GM12872 (cell line): ENCODE results near the gene ZNF618.

Experiments
- CTCF ChIP-seq: IDR thresholded peaks from 3 replicates; pipeline ENCODE4 v1.5.1; 2011; ENCODE audit warnings: low read depth, mild to moderate bottlenecking, low read length, moderate library complexity; ENCODE audit not compliant: insufficient read depth

The ZNF618 gene

GRCh38 chr9:113928269-113928668 is 52.2 kb downstream of the ZNF618 start:
- TF ChIP-seq CTCF: no peak

GRCh38 chr9:113929634-113930389 is 53.7 kb downstream of the ZNF618 start:
- no peak for TF ChIP-seq CTCF

- TF ChIP-seq CTCF: no peak
Measured at GRCh38 chr9:113930390-113930783, 54.3 kb downstream of the ZNF618 start.

GRCh38 chr9:113931140-113931539 is 55.0 kb downstream of the ZNF618 start:
- TF ChIP-seq CTCF: no peak

GRCh38 chr9:113931777-113932176 is 55.7 kb downstream of the ZNF618 start:
- TF ChIP-seq CTCF: no peak

GRCh38 chr9:113932906-113933584 is 56.9 kb downstream of the ZNF618 start:
- no peak for TF ChIP-seq CTCF

- TF ChIP-seq CTCF: no peak
Measured at GRCh38 chr9:113933671-113934070, 57.6 kb downstream of the ZNF618 start.
